Measurements from ENCODE around the gene DXO.
"Not testable (repeated sequence)": the region's sequence is repeated elsewhere in the genome, so short reads cannot be mapped to it uniquely, and the experiment has no call there.

DXO gene

GRCh38 chr6:31971993-31972708 is at the start of gene DXO:
DXO (minus strand) TSS chr6:31972138; CDS start chr6:31971675, 463 bp downstream.
- peaks cover 12% of the 10 kb centered on the region for H3K36me3 ChIP-seq (ENCODE audit: control insufficient read depth, insufficient read depth, low read length)
- peaks cover 11% of the 10 kb centered on the region for H3K4me1 ChIP-seq (ENCODE audit: control insufficient read depth, insufficient read depth, low read length)

DNA sequence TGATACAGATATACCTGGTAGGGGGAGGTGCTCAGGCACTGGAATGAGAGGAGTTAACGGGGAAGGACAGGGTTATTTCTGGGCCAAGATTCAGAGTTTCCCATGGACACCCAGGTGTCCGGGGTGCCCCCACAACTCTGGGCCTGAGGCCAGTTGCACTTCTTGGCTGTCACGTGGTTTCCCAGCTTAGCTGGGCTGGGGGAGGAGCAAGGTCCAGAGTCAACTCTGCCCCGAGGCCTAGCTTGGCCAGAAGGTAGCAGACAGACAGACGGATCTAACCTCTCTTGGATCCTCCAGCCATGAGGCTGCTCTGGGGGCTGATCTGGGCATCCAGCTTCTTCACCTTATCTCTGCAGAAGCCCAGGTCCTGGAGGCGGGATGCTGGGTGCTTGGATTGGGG is 42.6 kb upstream of the DXO start, which contains the start of gene C4B:
Gene C4B (plus strand): TSS at position 249 of the 400 bp plus-strand sequence. CDS start 51 bp downstream, at position 300.
- H3K9ac ChIP-seq (ENCODE audit: low read length); H3K4me3 ChIP-seq (ENCODE audit: low read length); H3K27ac ChIP-seq (ENCODE audit: low read depth, low read length); H3K27me3 ChIP-seq (ENCODE audit: control insufficient read depth, insufficient read depth, low read length); H3K4me1 ChIP-seq (ENCODE audit: control insufficient read depth, insufficient read depth, low read length); H3K36me3 ChIP-seq (ENCODE audit: control insufficient read depth, insufficient read depth, low read length): not testable (repeated sequence)

More at GRCh38 chr6:31971993-31972708, at the start of gene DXO:
- peak within 1 kb of the TSS; percentile 94 for H3K27ac ChIP-seq (ENCODE audit: low read depth, low read length)
- H3K9ac ChIP-seq (ENCODE audit: low read length), result peak within 1 kb of the TSS; percentile 83
- H3K27me3 ChIP-seq (ENCODE audit: control insufficient read depth, insufficient read depth, low read length), result no peaks in the 10 kb centered on the region
- H3K4me3 ChIP-seq (ENCODE audit: low read length), result peak within 1 kb of the TSS; percentile 83

GRCh38 chr6:32013738-32014137 is 41.8 kb upstream of the DXO start:
- not testable (repeated sequence) for H3K4me3 ChIP-seq (ENCODE audit: low read length); H3K27ac ChIP-seq (ENCODE audit: low read depth, low read length); H3K36me3 ChIP-seq (ENCODE audit: control insufficient read depth, insufficient read depth, low read length); H3K27me3 ChIP-seq (ENCODE audit: control insufficient read depth, insufficient read depth, low read length); H3K4me1 ChIP-seq (ENCODE audit: control insufficient read depth, insufficient read depth, low read length); H3K9ac ChIP-seq (ENCODE audit: low read length)

GRCh38 chr6:32012941-32013617 is 41.1 kb upstream of the DXO start:
- not testable (repeated sequence) for H3K9ac ChIP-seq (ENCODE audit: low read length); H3K4me1 ChIP-seq (ENCODE audit: control insufficient read depth, insufficient read depth, low read length); H3K36me3 ChIP-seq (ENCODE audit: control insufficient read depth, insufficient read depth, low read length); H3K27ac ChIP-seq (ENCODE audit: low read depth, low read length); H3K27me3 ChIP-seq (ENCODE audit: control insufficient read depth, insufficient read depth, low read length); H3K4me3 ChIP-seq (ENCODE audit: low read length)

DNA sequence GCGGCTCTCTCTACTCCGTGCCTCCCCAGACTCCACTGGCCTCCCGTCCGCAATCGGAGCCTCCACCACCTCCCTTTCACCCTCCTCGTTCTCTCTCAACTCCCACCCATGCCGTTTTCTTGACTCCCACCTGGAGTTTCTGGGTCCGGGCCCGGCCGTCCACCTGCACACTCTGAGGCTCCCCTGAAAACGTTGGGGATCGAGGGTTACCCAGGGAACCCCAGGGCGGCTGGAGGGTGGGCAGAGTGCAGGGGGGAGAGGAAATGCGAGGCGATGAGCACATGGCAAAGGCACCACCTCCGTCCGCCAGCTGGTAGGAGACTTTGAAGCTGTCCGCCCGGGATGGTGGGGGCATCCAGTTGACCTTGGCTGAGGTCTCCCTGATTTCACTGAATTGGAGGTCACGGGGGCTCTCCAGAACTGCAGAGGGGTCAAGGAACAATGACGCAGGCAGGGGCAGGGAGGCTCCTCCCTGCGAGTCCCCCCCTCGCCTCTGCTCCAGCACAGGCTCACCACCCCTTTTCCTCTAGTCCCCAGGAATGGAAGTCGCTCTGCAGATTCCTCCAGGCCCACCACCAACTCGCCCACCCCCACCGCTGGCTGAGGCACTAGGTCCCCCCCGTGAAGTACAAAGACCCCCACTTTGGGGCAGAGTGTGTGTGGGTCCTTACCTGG is 39.1 kb upstream of the DXO start:
- H3K9ac ChIP-seq (ENCODE audit: low read length); H3K4me3 ChIP-seq (ENCODE audit: low read length); H3K36me3 ChIP-seq (ENCODE audit: control insufficient read depth, insufficient read depth, low read length); H3K4me1 ChIP-seq (ENCODE audit: control insufficient read depth, insufficient read depth, low read length); H3K27ac ChIP-seq (ENCODE audit: low read depth, low read length); H3K27me3 ChIP-seq (ENCODE audit: control insufficient read depth, insufficient read depth, low read length): not testable (repeated sequence)

GRCh38 chr6:32009537-32009936 is 37.6 kb upstream of the DXO start:
- not testable (repeated sequence) for H3K4me3 ChIP-seq (ENCODE audit: low read length); H3K36me3 ChIP-seq (ENCODE audit: control insufficient read depth, insufficient read depth, low read length); H3K27ac ChIP-seq (ENCODE audit: low read depth, low read length); H3K27me3 ChIP-seq (ENCODE audit: control insufficient read depth, insufficient read depth, low read length); H3K4me1 ChIP-seq (ENCODE audit: control insufficient read depth, insufficient read depth, low read length); H3K9ac ChIP-seq (ENCODE audit: low read length)

DNA sequence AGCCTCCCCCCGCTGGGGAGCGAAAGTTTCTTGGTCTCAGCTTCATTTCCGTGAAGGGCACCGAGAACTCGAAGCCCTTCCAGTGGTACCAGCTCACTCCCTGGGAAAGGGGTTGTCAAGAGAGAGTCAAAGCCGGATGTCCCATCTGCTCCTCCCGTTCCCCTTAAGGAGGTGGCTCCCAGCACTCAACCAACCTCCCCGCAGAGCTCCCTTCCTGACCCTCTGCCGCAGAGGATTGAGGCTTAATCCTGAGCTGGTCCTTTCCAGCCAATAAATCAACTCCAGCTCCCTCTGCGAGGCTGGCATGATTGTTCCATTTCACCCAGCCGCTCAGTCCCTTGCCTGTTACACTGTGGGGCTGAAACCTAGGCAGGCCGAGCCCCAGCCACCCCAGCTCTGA is 36.7 kb upstream of the DXO start:
- not testable (repeated sequence) for H3K4me3 ChIP-seq (ENCODE audit: low read length); H3K4me1 ChIP-seq (ENCODE audit: control insufficient read depth, insufficient read depth, low read length); H3K27ac ChIP-seq (ENCODE audit: low read depth, low read length); H3K9ac ChIP-seq (ENCODE audit: low read length); H3K36me3 ChIP-seq (ENCODE audit: control insufficient read depth, insufficient read depth, low read length); H3K27me3 ChIP-seq (ENCODE audit: control insufficient read depth, insufficient read depth, low read length)

DNA sequence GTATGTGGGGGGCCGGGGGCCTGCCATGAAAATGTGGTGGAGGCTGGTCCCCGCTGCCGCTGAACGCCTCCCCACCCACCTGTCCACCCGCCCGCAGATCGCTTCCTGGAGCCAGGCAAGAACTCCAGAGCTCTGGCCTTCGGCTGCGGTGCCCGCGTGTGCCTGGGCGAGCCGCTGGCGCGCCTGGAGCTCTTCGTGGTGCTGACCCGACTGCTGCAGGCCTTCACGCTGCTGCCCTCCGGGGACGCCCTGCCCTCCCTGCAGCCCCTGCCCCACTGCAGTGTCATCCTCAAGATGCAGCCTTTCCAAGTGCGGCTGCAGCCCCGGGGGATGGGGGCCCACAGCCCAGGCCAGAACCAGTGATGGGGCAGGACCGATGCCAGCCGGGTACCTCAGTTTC is 36.1 kb upstream of the DXO start:
- not testable (repeated sequence) for H3K4me1 ChIP-seq (ENCODE audit: control insufficient read depth, insufficient read depth, low read length); H3K36me3 ChIP-seq (ENCODE audit: control insufficient read depth, insufficient read depth, low read length); H3K27ac ChIP-seq (ENCODE audit: low read depth, low read length); H3K4me3 ChIP-seq (ENCODE audit: low read length); H3K9ac ChIP-seq (ENCODE audit: low read length); H3K27me3 ChIP-seq (ENCODE audit: control insufficient read depth, insufficient read depth, low read length)

GRCh38 chr6:32007086-32007485 is 35.1 kb upstream of the DXO start:
- H3K9ac ChIP-seq (ENCODE audit: low read length); H3K4me3 ChIP-seq (ENCODE audit: low read length); H3K27ac ChIP-seq (ENCODE audit: low read depth, low read length); H3K27me3 ChIP-seq (ENCODE audit: control insufficient read depth, insufficient read depth, low read length); H3K4me1 ChIP-seq (ENCODE audit: control insufficient read depth, insufficient read depth, low read length); H3K36me3 ChIP-seq (ENCODE audit: control insufficient read depth, insufficient read depth, low read length): not testable (repeated sequence)

DNA sequence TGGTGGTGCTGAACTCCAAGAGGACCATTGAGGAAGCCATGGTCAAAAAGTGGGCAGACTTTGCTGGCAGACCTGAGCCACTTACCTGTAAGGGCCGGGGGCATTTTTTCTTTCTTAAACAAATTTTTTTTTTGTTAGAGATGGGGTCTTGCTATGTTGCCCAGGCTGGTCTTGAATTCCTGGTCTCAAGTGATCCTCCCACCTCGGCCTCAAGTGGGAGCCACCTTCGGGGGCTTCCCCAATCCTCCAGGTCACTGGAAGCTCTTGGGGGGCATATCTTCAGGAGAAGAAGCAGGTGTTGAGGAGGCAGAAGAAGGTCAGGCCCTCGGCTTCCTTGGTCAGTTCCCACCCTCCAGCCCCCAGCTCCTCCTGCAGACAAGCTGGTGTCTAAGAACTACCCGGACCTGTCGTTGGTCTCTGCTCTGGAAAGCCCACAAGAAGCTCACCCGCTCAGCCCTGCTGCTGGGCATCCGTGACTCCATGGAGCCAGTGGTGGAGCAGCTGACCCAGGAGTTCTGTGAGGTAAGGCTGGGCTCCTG is 34.1 kb upstream of the DXO start:
- not testable (repeated sequence) for H3K9ac ChIP-seq (ENCODE audit: low read length); H3K27me3 ChIP-seq (ENCODE audit: control insufficient read depth, insufficient read depth, low read length); H3K27ac ChIP-seq (ENCODE audit: low read depth, low read length); H3K4me1 ChIP-seq (ENCODE audit: control insufficient read depth, insufficient read depth, low read length); H3K4me3 ChIP-seq (ENCODE audit: low read length); H3K36me3 ChIP-seq (ENCODE audit: control insufficient read depth, insufficient read depth, low read length)

DNA sequence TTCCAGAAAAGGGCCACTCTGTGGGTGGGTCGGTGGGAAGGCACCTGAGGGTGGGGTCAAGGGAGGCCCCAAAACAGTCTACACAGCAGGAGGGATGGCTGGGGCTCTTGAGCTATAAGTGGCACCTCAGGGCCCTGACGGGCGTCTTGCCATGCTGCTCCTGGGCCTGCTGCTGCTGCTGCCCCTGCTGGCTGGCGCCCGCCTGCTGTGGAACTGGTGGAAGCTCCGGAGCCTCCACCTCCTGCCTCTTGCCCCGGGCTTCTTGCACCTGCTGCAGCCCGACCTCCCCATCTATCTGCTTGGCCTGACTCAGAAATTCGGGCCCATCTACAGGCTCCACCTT is 33.6 kb upstream of the DXO start:
- not testable (repeated sequence) for H3K27me3 ChIP-seq (ENCODE audit: control insufficient read depth, insufficient read depth, low read length); H3K27ac ChIP-seq (ENCODE audit: low read depth, low read length); H3K9ac ChIP-seq (ENCODE audit: low read length); H3K4me1 ChIP-seq (ENCODE audit: control insufficient read depth, insufficient read depth, low read length); H3K36me3 ChIP-seq (ENCODE audit: control insufficient read depth, insufficient read depth, low read length); H3K4me3 ChIP-seq (ENCODE audit: low read length)

- not testable (repeated sequence) for H3K4me3 ChIP-seq (ENCODE audit: low read length); H3K9ac ChIP-seq (ENCODE audit: low read length); H3K27me3 ChIP-seq (ENCODE audit: control insufficient read depth, insufficient read depth, low read length); H3K27ac ChIP-seq (ENCODE audit: low read depth, low read length); H3K36me3 ChIP-seq (ENCODE audit: control insufficient read depth, insufficient read depth, low read length); H3K4me1 ChIP-seq (ENCODE audit: control insufficient read depth, insufficient read depth, low read length)
Observed at GRCh38 chr6:32004864-32005537, 33.1 kb upstream of the DXO start.
